ENCODE results near the gene PRR15L.
"Not testable (repeated sequence)": the region's sequence is repeated elsewhere in the genome, so short reads cannot be mapped to it uniquely, and the experiment has no call there.

The PRR15L gene

GRCh38 chr17:47957591-47958490 is at the start of gene PRR15L:
PRR15L (minus strand) TSS chr17:47957883; CDS start chr17:47953234, 4,649 bp downstream.
- DNase-seq (ENCODE audit: low read depth), result peak; percentile 73
- TF ChIP-seq, protein P1, sequence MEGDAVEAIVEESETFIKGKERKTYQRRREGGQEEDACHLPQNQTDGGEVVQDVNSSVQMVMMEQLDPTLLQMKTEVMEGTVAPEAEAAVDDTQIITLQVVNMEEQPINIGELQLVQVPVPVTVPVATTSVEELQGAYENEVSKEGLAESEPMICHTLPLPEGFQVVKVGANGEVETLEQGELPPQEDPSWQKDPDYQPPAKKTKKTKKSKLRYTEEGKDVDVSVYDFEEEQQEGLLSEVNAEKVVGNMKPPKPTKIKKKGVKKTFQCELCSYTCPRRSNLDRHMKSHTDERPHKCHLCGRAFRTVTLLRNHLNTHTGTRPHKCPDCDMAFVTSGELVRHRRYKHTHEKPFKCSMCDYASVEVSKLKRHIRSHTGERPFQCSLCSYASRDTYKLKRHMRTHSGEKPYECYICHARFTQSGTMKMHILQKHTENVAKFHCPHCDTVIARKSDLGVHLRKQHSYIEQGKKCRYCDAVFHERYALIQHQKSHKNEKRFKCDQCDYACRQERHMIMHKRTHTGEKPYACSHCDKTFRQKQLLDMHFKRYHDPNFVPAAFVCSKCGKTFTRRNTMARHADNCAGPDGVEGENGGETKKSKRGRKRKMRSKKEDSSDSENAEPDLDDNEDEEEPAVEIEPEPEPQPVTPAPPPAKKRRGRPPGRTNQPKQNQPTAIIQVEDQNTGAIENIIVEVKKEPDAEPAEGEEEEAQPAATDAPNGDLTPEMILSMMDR (IDR thresholded peaks at IDR 0.05; ENCODE audit: insufficient read depth, low read depth, low read length, missing control alignments), result no peak
- peak within 1 kb of the TSS; percentile 50 for H3K4me3 ChIP-seq (ENCODE audit: low read length)

DNA sequence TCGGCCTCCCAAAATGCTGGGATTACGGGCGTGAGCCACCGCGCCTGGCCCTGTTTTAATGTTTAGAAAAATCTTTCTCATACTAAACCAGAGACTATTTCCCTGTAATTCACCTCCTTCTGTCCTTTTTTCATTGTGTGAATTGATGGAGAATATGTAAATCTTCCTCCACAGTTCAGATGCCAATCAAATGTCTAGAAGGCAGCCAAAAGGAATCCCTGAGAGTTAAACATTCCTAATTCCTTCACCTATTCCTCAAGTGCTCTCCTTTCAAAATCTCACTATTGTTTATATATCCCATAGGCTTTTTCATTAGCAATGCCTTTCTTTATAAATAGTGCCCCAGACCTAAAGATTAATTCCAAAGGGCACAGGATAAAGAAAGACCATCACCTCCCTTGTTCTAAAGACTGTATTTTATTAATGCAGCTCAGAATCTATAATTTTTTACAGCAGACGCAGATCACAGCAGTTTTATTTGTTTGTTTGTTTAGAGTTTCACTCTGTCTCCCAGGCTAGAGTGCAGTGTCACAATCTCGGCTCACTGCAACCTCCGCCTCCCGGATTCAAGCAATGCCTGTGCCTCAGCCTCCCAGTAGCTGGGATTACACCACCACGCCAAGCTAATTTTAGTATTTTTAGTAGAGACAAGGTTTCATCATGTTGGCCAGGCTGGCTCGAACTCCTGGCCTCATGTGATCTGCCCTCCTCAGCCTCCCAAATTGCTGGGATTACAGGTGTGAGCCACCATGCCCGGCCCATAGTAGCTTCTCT is 49.4 kb upstream of the PRR15L start:
- DNase-seq (ENCODE audit: low read depth), result no peak
- TF ChIP-seq, protein P1 (IDR thresholded peaks at IDR 0.05; ENCODE audit: insufficient read depth, low read depth, low read length, missing control alignments), result no peak
- no peak overlapping the region for H3K4me3 ChIP-seq (ENCODE audit: low read length)

GRCh38 chr17:48004983-48005382 is 47.3 kb upstream of the PRR15L start:
- no peak overlapping the region for H3K4me3 ChIP-seq (ENCODE audit: low read length)
- TF ChIP-seq, protein P1 (IDR thresholded peaks at IDR 0.05; ENCODE audit: insufficient read depth, low read depth, low read length, missing control alignments), result no peak
- no peak for DNase-seq (ENCODE audit: low read depth)

DNA sequence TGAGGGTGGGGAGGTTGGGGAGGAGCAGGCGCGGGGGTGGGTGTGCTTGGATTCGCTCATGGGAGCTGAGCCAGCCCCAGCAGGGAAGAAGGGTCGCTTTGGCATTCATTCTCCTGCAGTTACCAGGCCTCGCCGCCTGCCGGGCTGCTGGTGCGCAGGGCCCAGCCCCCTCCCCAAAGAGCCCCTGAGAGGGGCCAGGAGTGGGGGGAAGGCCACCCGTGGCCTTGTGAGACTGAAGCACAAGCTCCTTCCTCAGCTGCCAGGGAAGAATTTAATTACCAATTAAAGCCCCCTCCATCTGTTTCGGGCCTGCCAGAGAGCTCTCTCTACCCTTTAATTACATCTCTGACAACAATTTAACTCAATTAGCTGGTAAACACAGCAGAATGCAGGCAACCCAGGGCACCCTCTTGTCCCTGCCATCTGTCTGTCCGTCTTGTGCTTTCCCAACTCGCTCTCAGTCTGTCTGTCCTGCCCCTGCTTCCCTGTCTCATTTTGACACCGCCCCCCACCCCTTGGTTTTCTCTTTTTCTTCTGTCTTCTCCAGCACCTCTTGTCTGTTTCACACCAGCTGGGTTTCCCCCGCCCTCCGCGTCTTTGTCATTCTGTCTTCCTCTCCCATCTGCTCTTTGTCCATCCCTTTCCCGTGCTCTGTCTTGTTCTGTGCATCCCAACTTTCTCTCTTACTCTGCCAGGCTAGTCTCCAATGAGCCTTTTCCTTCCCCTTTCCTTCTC is 45.9 kb upstream of the PRR15L start:
- TF ChIP-seq, protein P1 (IDR thresholded peaks at IDR 0.05; ENCODE audit: insufficient read depth, low read depth, low read length, missing control alignments), result no peak
- no peak overlapping the region for H3K4me3 ChIP-seq (ENCODE audit: low read length)
- no peak for DNase-seq (ENCODE audit: low read depth)

DNA sequence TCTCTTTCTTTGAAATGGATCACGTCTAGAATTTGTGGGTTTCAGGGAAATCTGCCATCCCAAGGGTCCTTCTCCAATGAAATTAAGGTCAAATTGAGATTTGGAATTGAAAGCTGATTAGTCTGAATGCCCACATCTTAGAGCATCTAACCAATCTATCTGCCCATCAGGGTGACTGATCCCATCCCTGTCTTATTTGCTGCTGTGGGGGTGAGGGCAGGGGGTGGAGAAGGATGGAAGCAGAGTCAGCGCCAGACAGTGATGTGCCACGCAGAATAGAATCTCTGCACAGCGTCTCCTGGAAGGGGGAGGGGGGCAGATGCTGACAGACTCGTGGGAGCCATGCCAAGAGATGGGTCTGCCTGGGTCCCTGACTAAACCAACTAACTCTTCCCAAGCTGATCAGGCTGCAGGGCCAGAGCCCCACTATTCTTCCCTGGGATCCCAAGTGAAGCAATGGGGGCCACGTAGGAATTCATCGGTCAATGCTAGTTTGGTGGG is 45.3 kb upstream of the PRR15L start:
- TF ChIP-seq, protein P1 (IDR thresholded peaks at IDR 0.05; ENCODE audit: insufficient read depth, low read depth, low read length, missing control alignments), result no peak
- H3K4me3 ChIP-seq (ENCODE audit: low read length), result no peak overlapping the region
- DNase-seq (ENCODE audit: low read depth), result no peak

DNA sequence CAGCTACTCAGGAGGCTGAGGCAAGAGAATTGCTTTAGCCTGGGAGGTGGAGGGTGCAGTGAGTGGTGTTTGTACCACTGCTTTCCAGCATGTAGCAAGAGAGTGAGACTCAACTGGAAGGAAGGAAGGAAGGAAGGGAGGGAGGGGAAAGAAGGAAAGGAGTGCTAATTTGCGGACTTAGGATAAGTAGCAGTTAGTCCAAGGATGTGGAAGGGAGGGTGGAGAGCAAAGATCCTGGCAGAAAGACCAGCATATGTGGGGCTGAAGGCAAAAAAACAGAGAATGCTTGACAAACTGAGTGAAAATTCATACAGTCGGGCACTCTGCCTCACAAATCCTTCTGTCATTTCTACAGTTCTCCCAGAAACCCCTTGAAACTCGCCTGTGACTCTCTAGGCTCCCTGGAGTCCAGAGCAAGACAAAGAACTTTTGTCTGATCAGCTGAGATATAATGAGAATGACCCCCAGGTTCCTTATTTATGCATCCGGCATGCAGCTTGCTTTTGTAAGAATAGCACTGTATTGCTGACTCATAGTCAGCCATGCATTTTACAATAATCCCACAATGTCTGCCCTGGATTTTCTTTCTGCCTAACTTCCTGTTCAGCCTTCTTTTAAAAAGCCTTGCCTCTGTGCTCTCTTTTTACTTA is 44.7 kb upstream of the PRR15L start:
- DNase-seq (ENCODE audit: low read depth), result peak; percentile 70
- no peak overlapping the region for H3K4me3 ChIP-seq (ENCODE audit: low read length)
- TF ChIP-seq, protein P1 (IDR thresholded peaks at IDR 0.05; ENCODE audit: insufficient read depth, low read depth, low read length, missing control alignments), result no peak

DNA sequence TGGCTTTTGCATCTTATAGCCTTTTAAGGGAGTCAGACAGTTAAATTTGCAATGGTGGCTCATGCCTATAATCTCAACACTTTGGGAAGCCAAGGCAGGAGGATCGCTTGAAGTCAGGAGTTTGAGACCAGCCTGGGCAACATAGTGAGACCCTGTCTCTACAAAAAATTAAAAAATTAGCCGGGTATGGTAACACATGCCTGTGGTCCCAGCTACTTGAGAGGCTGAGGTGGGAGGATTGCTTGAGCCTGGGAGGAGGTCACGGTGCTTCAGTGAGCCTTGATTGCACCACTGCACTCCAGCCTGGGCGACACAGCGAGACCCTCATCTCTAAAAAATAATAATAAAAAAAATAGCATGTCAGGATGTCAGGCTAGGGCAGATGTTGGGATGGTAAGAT is 44.0 kb upstream of the PRR15L start:
- H3K4me3 ChIP-seq (ENCODE audit: low read length); DNase-seq (ENCODE audit: low read depth): not testable (repeated sequence)

Measured in epithelial cell of esophagus (primary cell).